HG02938 (cell line): Measurements from ENCODE around the gene VPS26B.
"Not testable (repeated sequence)": the region's sequence is repeated elsewhere in the genome, so short reads cannot be mapped to it uniquely, and the experiment has no call there.

Experiments
- ATAC-seq: cut with Tn5 transposase; IDR thresholded peaks from one replicate; pipeline ENCODE4 v1.9.1; 2021; ENCODE audit warnings: mild to moderate bottlenecking, moderate library complexity; ENCODE audit not compliant: unreplicated experiment

VPS26B gene

DNA sequence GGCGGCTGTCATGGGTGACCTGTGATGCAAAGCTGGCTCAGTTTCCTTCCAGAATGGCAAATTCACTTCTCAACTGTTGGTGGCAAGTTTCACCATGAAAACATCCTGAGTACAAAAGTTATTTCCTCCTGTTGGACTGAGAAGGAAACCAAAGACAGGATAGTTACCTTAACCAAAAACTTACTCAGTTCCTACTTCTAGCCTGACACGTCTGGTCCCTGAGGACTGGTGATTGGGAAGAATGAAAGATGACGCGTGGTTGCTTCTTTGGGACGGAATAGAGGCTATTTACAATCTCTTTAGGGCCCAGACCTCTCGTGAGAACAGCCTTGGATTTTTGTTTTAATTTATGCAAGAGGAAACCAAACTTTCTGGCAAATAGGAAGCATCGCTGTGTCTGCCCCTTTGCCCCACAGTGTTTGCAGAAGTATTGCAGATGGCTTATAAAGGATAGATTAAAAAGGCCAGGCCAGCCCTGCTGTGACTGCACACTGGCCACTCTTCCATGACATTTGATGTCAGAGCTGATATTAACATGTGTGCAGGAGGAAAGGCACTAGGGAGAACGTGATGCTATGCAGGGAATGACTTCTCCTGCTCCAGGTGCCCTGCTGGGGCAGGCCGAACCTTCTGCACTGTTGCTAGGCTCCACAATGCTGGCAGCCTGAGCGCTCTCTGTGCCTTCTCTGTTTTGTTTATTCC lies 7.6 kb downstream of the VPS26B start:
- ATAC-seq = no peak

DNA sequence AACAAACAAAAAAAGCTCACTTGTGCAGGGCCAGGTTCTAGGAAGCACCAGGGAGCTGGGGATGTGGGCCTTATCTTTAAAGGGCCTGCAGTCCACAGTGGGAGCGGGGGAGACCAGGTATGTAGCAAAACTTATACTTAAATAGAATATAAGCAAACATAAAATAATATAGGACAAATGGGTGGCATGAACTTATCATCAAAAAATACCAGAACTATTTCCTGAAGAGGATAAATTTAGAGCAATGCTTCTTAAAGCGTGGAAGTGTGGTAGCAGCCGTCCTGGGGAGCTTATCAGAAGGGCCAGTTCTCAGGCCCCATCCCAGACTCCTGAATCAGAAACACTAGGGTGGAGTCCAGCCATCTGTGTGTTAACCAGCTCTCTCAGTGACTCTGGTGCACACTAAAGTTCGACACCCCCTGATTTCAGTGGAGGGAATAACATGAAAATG lies 9.3 kb downstream of the VPS26B start:
- ATAC-seq = no peak

DNA sequence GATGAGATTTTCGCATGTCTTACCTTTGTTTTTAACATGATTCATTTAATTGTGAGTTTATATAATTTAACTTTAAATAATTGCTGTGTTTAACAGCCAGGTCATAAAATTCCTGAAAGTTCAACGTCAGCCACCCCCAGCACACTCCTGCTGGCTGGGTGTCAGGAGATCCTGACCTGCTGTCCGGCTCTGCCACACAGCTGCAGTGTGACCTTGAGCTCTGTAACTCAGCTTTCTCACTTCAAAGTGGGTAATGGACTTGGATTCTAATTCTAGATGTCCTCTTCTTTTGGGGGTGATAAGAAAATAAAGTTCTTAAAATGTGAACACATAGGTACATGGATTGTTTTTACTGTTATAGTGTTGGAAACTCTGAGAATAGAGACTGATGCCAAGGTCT lies 10.9 kb downstream of the VPS26B start:
- ATAC-seq = no peak

DNA sequence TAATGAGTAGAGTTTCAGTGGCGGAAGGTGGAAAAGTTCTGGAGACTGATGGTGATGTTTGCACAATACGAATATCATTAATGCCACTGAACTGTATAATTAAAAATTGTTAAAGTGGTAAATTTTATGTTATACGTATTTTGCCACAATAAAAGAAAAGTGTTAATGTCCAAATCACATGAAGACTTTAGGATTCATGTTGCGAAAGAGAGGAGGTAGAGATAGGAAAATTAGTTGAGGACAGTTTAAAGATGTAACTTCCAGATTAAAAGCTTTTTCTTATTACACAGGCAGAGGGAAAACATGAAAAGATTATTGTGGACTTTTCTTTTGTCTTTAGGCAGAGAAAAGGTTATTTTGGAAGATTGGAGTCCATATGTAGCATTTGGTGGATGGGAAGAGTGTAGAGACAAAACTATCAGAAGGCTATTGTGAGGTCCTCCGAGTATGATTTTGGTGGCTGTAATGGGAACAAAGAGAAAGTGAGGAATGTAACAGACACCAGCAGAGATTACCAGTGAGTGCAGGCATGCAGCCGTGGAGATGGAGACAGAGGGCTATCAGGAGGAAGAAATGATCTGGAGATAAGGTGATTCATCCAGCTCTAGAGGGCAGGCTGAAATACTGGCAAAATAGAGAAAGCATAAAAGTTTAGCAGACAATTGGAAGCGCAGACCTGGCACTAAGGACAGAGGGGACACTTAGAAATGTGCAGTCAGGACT lies 12.5 kb downstream of the VPS26B start:
- no peak for ATAC-seq

DNA sequence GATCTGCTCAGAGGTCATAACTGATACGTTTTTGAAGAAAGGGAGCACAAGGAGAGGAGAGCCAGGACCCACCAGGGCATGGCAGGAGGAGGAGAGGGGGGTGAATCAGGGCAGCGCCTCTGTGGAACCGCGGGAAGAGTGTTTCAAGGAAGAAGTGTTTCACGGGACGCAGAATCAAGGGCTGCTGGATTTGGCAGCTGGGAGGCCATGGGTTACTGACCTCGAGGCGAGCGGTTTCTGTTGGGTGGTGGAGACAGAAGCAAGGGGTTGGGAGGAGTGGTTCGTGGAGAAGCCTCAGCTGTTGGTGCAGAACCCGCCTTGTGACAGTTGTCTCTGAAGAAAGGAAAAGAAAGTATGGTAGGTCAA lies 13.1 kb downstream of the VPS26B start:
- no peak for ATAC-seq

DNA sequence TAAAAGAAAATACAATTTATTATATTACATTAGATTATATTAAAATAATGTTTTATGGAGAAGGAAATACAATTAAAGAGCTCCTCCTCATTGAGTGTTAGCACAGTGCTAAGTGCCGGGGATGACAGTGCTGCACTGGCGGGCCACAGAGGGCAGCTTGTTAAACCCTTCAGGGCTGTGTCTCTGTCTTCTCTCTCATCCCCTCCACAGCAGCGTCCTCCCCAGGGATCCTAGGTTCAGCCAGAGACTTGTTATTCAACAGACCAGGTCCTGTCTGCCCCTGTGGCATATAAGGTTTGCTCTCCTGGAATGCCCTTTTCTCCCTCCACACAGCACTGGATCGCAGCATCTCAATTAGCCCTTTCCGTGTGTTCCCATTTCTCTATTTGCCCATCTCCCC lies 14.5 kb downstream of the VPS26B start:
- no peak for ATAC-seq

DNA sequence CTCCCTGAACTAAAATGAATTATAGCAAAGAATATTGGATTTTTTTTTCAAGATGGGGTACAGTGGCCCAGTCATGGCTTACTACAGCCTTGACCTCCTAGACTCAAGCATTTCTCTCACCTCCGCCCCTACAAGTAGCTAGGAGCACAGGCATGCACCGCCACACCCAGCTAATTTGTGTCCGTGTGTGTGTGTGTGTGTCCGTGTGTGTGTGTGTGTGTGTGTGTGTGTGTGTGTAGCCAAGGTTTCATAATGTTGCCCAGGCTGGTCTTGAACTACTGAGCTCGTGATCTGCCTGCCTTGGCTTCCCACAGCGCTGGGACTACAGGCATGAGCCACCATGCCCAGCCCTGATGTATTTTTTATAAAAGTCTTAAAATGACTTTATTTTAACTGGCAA lies 16.1 kb downstream of the VPS26B start:
- ATAC-seq = no peak

DNA sequence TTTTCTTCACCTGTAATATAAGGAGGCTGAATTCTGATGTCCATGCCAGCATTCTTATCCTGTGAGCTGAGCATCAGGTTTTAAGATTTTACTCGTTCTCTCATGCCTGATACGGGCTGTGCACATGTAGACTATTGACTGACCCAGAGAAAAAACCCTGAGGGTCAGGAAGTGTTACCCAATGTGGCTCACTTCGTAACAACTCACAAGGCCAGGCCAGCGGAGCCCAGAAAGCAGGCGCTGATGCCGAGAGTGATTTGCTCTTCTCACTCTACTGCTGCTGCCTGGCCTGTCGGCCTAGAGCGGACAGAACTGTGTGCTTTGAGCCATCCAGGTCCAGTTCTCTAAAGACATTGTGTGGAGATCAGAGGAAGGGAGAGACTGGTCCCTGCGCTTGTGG lies 17.9 kb downstream of the VPS26B start:
- no peak for ATAC-seq

DNA sequence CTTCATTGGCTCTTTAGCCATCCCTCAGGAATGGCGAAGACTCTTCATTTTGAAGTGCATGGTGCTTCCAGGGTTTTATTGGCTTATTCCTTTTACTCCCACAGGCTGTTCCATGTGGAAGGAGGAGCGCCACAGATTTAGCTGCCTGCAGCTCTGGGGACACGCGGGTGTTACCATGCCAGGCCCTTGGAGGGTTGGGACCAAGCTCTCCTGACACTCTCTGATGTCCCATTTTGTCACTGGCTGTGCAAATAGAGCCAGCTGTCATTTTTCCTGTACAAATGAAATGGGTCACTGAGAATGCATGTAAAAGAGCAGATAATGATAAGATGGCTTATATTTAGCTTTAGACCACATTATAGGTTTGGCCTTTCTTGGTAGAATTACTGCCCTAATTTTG lies 19.4 kb downstream of the VPS26B start:
- no peak for ATAC-seq

DNA sequence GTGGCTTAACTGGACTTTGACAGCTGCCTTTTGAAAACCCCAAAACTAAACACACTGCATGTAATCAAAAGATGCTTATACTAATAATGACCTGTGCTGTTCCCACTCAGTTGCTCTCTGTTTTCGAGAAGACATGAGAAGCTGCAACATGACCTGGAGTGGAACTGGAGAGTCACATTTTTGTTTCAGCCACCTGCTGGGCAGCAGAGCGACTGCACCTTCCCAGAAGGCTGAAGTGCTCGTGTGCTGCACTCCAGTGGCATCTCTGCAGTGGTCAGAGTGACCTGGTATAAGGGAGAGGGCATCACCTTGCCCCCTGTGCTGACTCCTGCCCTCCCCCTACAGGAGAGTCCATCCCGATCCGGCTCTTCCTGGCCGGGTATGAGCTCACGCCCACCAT lies 20.1 kb downstream of the VPS26B start:
- ATAC-seq = peak; percentile 81

DNA sequence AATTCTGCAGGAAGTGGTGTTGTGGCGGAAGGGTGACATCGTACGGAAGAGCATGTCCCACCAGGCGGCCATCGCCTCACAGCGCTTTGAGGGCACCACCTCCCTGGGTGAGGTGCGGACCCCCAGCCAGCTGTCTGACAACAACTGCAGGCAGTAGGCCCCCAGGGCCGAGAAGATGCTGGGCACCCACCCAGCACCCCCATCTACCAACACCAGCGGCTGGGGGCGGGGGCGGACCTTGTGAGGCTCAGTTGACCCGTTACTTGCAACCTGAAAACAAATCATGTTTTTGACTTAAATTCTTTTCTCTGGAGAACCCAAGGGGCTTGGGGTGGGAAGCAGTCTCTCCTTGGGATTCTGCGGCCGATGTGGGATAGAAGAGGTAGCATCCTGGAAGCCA lies 21.0 kb downstream of the VPS26B start:
- no peak for ATAC-seq

DNA sequence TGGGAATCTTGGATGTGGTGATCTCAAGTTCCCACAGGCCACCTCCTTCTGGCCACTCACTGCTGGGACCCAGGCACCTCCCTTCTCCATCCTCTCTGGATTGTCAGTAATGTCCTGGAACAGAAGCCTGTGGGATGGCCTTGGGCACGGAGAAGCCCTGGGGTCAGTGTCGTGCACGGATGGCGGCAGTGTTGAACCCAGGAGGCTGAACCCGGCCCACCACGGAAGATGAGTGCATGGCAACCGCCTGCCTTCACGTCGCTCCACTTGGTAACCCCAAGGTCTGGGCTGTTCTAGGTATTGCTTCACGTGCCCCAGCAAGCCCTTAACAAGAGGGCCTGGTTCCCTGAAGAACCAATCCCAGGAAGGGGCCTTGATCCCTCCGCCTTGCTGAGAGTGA lies 21.6 kb downstream of the VPS26B start:
- ATAC-seq = no peak

DNA sequence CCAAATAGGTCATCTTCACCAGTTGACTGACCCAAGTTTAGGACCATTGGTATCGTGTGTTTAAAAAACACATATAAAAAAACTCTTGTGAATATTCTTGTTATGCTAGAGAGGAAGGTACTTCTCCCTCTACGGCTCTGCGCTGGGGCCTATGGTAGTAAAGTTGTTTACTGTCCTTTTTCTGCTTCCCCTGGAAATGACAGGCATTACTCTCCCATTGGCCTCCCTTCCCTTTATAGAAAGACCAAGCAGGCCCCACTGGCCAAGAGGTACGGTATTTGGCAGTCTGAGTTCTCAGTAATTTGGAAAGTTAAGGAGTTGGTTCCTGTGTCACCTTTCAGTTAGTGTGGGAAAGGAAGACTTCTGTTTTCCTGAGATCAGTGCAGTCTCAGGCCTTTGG lies 22.2 kb downstream of the VPS26B start:
- no peak for ATAC-seq

DNA sequence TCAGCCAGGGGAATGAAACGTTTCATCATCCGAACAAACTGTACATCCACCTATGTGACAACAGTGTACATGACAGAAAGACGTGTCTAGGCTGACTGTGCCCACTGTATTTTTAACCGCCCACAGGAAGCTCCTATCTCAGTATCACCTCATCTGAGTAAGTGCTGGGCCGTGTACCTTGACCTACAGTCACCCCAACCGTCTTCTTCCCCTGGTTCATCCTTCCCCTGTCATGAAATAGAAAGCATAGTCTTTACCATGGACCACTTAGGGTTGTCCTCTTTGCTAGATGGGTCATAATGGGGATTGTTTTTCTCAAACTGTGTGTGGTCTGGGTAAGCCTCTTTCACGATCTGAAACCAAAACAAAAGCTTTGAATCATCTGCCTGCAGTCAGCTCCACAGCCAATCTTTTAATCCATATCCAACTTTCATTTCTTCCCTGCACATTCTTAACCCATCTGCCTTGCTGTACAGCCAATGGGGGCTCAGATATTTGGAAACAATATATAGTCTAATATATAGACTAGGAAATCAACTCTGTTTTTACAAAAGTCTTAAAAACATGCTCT lies 24.5 kb downstream of the VPS26B start:
- no peak for ATAC-seq

DNA sequence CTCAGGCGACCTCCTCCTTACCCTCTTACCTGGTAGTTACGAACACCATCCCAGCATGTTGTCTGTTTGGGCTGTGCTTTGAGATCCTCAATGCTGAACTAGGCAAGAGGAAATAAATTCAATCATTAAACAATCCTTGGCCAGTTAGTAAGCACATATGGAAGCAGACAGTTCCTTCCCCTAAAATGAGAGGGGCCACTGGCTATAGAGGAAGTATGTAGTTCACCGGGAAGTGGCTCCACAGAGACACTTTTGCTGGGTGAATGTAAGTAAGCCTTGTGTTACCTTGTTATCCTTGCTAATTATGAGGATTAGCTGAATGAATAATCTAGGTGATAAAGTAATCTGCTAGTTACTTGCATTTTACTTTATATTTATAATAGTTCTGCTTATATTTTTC lies 25.8 kb downstream of the VPS26B start:
- ATAC-seq = no peak

DNA sequence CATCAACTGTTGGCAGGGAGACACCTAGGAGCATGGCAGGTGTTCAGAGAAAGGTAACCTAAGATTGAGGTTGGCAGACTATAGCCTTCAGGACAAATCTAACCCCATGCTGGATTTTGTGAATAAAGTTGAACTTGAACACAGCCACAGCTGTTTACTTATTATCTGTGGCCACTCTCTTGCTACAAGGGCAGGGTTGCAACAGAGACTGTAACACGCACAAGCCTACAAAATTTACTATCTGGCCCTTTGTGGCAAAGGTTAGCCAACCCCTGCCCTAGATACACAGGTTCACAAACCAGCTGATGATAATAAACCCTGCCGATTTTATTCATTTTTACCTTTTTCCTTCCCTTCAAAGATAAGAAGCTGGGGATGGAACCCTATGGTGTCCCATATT lies 26.2 kb downstream of the VPS26B start:
- no peak for ATAC-seq

DNA sequence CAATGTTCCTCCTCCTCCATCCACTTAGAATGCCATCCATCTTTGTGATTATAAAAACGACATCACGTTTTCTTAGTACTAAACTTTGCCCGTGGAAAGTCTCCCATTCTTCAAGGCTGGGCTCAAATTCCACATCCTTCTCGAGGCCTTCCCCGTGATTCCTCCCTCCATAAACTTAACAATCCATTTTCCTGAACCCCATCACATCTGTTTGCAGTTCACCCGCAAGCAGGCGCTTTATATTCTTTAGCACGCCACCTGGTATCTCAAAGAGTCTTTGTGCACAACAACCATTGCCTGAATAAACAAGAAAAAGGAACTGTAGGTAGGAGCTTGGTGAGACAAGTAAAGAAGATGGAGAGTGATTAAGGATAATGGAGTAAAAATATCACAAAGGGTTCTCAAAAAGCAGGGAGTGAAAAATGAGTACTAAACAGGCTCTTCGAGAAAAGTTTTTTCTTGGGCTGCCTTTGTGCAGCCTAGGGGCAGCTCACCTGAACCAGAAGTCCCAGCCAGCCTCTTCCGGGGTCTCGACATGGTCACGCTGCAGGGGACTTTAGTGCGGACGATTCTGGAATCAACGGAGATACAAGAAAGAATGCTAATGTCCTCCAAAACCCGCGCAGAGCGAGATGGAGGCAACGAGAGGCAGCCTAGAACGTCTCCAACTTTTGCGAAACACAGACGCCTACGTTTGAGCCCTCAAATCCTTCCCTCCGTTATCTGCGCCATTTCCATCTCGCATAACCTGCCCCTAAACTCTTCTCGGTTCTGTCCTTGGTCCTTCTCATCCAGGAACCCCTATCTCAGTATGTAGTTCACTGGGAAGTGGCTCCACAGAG lies 28.1 kb downstream of the VPS26B start:
- peak; percentile 27 for ATAC-seq

DNA sequence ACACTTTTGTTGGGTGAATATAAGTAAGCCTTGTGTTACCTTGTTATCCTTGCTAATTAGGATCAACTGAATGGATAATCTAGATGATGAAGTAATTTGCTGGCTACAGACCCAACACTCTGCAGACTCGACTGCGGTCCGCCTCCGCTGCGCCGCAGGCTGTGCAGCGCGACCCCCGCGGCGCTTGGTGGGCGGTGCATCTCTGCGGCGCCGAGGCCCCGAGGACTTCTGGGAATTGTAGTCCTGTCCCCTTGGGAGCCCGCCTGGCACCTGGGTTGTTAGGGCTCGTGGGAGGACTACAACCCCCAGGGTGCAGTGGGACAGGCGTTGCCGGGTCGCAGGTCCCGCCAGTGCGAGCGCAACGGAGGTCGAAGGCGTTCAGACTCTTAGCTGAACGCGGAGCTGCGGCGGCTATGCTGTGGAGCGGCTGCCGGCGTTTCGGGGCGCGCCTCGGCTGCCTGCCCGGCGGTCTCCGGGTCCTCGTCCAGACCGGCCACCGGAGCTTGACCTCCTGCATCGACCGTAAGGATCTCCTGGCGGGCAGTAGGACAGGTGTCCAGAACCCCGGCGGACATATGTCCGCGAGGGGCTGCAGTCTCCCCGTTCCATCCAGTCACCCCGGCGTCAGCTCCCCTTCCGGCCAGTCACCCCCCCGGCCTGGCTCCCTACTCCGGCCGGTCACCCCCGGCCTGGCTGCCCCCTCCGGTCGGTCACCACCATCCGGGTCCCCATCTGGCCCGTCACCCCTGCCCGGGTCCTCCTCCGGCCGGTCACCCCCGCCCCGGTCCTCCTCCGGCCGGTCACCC lies 28.9 kb downstream of the VPS26B start, which contains the start of the genes ACAD8 and THYN1:
Gene ACAD8, plus strand, starts transcription at position 381 of the 806 bp plus-strand sequence. Its CDS starts 33 bp downstream, at position 414.
Gene THYN1, minus strand, starts transcription at position 165 of the 806 bp plus-strand sequence. CDS start 470 bp downstream, outside the sequence.
- ATAC-seq = peak; percentile 97

DNA sequence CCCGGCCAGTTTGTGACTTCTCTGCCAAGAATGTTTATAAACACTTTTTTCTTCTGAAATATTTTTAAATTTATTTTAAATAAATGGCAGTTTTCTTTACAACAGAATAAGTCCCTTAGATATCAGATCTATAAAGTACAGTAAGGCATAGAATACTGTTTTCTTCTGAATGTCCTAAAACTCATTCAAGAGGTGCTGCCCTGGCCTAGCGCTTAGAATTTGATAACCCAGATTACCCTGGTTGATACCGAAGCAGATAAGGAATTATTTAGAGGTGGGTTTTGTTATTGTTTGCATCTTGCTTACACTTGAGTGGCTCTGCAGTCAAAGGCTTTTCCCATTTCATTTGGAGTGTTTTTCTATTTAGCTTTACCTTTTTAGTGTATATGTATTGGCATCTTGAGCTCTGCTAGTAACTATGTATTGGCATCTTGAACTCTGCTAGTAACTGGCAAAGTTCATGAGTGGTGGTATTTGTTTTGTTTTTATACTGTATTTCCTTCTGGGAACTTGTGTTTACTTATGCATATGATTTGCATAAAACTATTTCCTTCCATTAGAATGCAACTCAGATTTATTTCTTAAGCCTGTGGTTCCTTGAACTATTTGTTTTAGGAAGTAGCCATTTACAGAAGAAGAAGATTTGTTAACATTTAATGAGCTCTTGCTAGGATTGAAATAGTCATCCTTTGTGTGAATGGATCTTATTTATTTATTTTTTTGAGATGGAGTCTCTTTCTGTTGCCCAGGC lies 30.1 kb downstream of the VPS26B start:
- no peak for ATAC-seq

DNA sequence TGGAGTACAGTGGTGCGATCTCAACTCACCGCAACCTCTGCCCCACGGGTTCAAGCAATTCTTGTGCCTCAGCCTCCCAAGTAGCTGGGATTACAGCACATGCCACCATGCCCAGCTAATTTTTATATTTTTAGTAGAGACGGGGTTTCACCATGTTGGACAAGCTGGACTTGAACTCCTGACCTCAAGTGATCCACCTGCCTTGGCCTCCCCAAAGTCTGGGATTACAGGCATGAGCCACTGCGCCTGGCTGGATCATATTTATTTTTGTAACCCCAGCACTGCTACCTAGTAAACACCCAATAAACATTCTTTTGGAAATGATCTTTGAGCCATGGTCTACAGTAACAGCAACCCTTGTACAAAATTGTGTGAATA lies 30.7 kb downstream of the VPS26B start:
- not testable (repeated sequence) for ATAC-seq
